SU-DHL-6 (cell line): ENCODE results near the gene P2RX3.

ENCODE experiments used
- EZH2phosphoT487 ChIP-seq: fragments of 200-600 bp; sonication (generic), shearing (Covaris generic); conservative IDR thresholded peaks from 2 replicates; pipeline ENCODE4 v1.6.1; 2018; ENCODE audit warnings: mild to moderate bottlenecking, antibody characterized with exemption, low read length, moderate library complexity, mixed read lengths
- TF ChIP-seq, protein P1 (sequence below): fragments of 200-600 bp; sonication (generic); IDR thresholded peaks from one replicate; pipeline ENCODE4 v1.5.1; 2017; ENCODE audit warnings: antibody characterized with exemption, mild to moderate bottlenecking, low read length, moderate library complexity; ENCODE audit not compliant: insufficient read depth, poor library complexity, severe bottlenecking

- TF ChIP-seq, protein P1, sequence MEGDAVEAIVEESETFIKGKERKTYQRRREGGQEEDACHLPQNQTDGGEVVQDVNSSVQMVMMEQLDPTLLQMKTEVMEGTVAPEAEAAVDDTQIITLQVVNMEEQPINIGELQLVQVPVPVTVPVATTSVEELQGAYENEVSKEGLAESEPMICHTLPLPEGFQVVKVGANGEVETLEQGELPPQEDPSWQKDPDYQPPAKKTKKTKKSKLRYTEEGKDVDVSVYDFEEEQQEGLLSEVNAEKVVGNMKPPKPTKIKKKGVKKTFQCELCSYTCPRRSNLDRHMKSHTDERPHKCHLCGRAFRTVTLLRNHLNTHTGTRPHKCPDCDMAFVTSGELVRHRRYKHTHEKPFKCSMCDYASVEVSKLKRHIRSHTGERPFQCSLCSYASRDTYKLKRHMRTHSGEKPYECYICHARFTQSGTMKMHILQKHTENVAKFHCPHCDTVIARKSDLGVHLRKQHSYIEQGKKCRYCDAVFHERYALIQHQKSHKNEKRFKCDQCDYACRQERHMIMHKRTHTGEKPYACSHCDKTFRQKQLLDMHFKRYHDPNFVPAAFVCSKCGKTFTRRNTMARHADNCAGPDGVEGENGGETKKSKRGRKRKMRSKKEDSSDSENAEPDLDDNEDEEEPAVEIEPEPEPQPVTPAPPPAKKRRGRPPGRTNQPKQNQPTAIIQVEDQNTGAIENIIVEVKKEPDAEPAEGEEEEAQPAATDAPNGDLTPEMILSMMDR = no peak
- no peak for TF ChIP-seq EZH2phosphoT487
These were observed 24.9 kb upstream of the P2RX3 start for GRCh38 chr11:57313071-57313787.
